Measurements from ENCODE around the gene INSYN2B.
"Not testable (repeated sequence)": the region's sequence is repeated elsewhere in the genome, so short reads cannot be mapped to it uniquely, and the experiment has no call there.

INSYN2B gene

DNA sequence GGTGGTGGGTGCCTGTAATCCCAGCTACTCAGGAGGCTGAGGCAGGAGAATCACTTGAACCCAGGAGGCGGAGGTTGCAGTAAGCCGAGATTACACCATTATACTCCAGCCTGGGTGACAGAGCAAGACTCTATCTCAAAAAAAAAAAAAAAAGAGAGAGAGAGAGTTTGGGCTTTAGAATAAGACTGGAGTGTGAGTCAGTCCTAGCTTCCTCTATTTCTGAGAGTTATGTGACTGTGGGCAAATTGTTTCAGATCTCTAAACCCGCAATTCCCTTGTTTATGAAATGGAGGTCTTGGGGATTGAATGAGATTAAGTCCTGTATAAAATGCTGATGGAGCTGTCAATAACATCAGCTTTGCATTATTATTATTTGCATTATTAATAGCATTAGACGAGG, 27.1 kb downstream of the INSYN2B start:
- H3K9me3 Mint-ChIP-seq, DNase-seq, H3K4me1 Mint-ChIP-seq, H3K27me3 Mint-ChIP-seq, ATAC-seq, H3K4me3 Mint-ChIP-seq, H3K27ac Mint-ChIP-seq: not testable (repeated sequence)

DNA sequence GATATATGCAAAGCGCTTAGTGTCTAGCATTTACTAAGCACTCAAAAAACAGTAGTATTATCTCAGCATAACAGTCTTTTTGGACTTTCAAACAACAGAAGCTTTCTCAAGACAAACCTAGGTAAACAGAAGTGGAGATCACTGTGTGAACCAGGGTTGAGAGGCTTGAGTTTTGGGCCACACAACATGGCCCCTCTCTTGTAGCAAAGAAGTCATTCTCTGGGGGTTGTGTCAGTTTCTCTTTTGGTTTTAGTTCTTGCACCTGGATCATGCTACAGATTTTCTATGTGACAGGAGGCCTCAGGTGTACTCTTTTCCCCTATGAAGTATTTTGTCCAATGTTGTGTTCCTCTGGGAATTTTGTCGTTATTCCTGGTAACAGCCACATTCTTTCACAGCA, 30.0 kb downstream of the INSYN2B start:
- H3K4me1 Mint-ChIP-seq: peaks cover 7% of the 10 kb centered on the region
- no peaks in the 10 kb centered on the region for H3K9me3 Mint-ChIP-seq
- peak overlapping the region in 1 of 2 donors; percentile 43 for H3K27ac Mint-ChIP-seq
- no peak for ATAC-seq
- H3K27me3 Mint-ChIP-seq: no peaks in the 10 kb centered on the region
- no peak overlapping the region for H3K4me3 Mint-ChIP-seq
- no peak for DNase-seq

DNA sequence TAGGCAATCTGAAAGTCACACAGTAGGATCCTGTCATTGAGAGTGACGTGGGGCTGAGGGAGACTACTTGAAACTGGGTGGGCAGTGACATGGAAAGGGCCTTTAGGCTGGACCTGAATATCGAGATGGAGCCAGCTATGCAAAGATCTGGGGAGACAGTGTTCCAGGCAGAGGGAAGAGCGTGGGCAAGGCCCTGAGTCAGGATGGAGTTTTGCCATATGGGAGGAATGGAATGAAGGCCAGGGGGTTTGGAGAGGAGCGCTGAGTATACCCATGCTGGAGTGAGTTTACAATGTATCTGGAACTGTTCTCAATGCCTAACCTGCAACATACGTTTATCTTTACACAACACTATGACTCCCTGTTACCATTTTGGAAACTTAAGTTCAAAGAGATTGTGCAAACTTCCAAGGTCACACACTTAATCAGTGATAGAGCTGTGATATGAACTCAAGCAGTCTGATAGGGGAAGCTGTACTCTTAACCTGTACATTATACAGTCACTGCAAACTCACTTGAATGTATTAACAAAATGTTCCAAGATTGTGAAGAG, 33.5 kb downstream of the INSYN2B start:
- no peak for ATAC-seq
- peaks cover 21% of the 10 kb centered on the region for H3K4me1 Mint-ChIP-seq
- no peak overlapping the region for H3K27ac Mint-ChIP-seq

DNA sequence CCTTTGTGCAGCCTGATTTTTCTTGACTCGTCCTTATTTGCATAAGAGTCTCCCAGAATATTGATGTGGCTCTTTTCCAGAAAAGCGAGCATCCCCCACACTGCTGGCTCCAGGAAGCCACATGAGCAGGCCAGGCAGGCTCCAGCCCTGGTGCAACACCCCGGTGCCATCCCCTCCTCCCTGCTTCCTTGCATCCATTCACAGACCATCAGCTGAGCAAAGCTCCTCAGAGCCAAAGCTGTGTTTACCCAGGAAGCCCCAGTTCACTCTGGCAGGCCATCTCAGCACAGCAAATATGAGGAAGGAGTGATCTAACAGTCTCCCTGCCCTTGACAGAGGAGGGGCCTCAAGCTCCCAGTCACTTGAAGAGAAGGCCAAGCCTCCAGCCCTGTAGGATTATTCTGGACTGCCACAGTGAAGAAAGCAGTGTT, 34.4 kb downstream of the INSYN2B start:
- peak overlapping the region in 1 of 2 donors; percentile 49 for H3K27ac Mint-ChIP-seq
- H3K27me3 Mint-ChIP-seq: no peaks in the 10 kb centered on the region
- H3K4me1 Mint-ChIP-seq: peaks cover 29% of the 10 kb centered on the region
- H3K9me3 Mint-ChIP-seq: no peaks in the 10 kb centered on the region
- DNase-seq: no peak
- no peak overlapping the region for H3K4me3 Mint-ChIP-seq
- no peak for ATAC-seq

More for the DNA sequence above, 33.5 kb downstream of the INSYN2B start:
- H3K9me3 Mint-ChIP-seq: no peaks in the 10 kb centered on the region
- no peak overlapping the region for H3K4me3 Mint-ChIP-seq
- DNase-seq: no peak
- no peaks in the 10 kb centered on the region for H3K27me3 Mint-ChIP-seq

DNA sequence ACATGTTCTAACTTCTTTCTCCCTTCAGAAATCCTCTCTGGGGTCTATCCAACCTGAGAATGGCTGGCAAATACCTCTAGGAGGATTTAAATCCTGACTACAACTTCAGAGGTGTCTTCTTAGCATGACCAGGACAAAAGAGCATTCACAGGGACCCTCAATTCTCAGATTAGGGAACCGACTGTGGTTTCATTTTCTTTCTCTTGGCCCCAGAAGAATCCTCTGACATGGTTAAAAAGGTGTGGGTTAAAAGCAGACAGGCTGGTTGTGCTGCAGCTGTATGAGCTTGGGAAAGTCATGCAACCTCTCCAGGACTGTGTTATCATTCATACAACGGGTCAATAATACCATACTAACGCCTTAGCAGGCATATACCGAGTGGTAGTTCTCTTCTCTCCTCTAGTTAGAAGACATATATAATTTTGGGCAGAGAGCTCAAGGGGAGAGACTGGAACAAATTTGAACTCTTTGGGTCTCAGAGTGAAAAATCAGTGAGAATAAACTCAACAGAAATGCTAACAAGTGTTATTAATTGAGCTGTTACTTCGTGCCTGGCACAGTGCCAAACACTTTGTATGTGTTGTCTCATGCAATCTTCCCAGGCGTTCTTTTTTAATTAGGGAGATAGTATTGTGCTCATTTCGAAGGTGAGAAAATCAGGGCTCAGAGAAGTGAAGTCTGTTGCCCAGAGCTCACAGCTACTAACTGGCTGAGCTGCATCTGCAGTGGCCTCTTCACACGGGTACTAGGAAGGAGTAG, 35.2 kb downstream of the INSYN2B start:
- no peak for ATAC-seq
- H3K27me3 Mint-ChIP-seq: no peaks in the 10 kb centered on the region
- no peaks in the 10 kb centered on the region for H3K9me3 Mint-ChIP-seq
- H3K4me1 Mint-ChIP-seq: peaks cover 29% of the 10 kb centered on the region
- DNase-seq: no peak
- H3K27ac Mint-ChIP-seq: peak overlapping the region in 1 of 2 donors; percentile 11
- H3K4me3 Mint-ChIP-seq: no peak overlapping the region

DNA sequence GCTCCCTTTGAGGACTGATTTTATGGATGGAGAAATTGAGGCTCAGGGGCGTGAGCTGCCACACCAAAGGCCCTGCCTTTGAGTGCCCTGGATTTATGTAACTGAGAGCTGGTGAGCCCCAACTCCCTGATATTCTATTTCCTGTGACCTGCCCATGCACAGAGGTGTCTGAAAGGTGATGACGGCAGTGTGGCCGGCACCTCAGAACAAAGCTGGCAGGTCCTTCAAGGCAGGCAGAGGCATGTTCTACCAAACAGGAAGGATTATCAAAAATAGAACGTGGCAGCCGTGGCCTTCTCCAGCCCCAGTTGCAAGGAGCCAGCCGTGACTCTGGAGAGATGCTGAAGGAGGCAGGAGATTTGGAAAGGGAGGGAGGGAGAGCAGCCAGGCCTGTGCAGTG, 36.2 kb downstream of the INSYN2B start:
- Mint-ChIP-seq H3K4me3 (no peak overlapping the region), H3K27ac (peak overlapping the region in 1 of 2 donors; percentile 65), H3K4me1 (peaks cover 29% of the 10 kb centered on the region), H3K27me3 (no peaks in the 10 kb centered on the region), H3K9me3 (no peaks in the 10 kb centered on the region)
- ATAC-seq: no peak
- no peak for DNase-seq

DNA sequence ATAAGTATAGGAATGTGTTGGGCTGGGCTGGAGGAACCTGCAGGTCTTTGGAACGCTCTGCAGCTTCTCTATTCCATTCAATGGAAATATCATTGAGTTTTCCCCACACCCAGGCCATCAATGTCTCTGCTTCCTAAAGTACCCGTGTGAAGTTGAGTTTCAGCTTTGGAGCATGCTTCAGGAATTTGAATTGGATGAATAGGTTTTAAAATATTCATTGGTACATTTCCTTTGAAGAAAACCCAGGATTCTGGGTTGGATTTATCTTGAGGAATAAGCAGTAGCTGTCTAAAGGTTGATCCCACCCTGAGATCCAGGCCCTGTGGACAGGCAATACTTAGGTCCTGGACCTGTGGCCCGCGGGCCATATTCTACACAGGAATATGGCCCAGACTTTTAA, 37.3 kb downstream of the INSYN2B start:
- Mint-ChIP-seq H3K9me3 (no peaks in the 10 kb centered on the region), H3K4me1 (peaks cover 29% of the 10 kb centered on the region), H3K4me3 (no peak overlapping the region), H3K27me3 (no peaks in the 10 kb centered on the region), H3K27ac (no peak overlapping the region)
- DNase-seq (no peak), ATAC-seq (no peak)

DNA sequence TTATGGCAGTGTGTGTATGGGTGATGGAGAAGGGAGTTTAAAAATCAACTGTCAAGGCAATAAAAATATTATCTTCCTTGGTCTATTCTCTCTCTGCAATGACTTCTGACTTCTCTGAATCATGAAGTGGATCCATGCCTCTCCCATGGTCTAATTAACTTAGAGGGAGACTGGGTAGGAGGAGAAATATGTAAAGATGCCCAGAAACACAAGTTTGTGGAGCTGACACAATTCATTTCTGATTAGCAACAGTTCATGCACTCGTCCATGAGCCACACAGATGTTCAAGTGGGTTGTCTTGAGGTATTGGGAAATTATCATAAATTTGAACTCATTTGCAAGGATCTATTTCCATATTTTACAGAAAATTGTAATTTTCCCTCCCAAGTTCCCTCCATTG, 38.1 kb downstream of the INSYN2B start:
- H3K4me1 Mint-ChIP-seq: peaks cover 29% of the 10 kb centered on the region
- DNase-seq (no peak), ATAC-seq (no peak)
- no peak overlapping the region for H3K4me3 Mint-ChIP-seq
- no peaks in the 10 kb centered on the region for H3K27me3 Mint-ChIP-seq
- H3K27ac Mint-ChIP-seq: no peak overlapping the region
- H3K9me3 Mint-ChIP-seq: no peaks in the 10 kb centered on the region

DNA sequence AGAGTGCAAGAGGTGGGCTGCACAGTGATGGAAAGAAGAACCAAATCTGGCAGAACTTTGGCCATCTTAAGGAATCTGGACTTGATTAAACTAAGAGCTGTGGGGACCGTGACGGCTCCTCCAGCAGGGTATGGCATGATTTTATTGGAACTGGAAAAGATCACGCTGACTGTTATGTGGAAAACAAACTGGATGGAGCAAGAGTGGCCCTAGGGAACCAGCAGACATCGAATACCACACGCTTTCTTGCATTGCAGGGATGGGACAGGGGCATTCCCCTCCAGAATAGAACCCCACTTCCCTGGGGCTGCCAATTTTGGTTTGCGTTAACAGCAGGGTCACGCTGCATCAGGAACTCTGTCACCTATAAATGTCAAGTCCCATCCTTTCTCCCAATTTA, 38.8 kb downstream of the INSYN2B start:
- ATAC-seq: no peak
- no peak for DNase-seq
- H3K9me3 Mint-ChIP-seq: no peaks in the 10 kb centered on the region
- H3K27me3 Mint-ChIP-seq: no peaks in the 10 kb centered on the region
- no peak overlapping the region for H3K4me3 Mint-ChIP-seq
- H3K27ac Mint-ChIP-seq: peak overlapping the region in 1 of 2 donors; percentile 94
- peaks cover 29% of the 10 kb centered on the region for H3K4me1 Mint-ChIP-seq

DNA sequence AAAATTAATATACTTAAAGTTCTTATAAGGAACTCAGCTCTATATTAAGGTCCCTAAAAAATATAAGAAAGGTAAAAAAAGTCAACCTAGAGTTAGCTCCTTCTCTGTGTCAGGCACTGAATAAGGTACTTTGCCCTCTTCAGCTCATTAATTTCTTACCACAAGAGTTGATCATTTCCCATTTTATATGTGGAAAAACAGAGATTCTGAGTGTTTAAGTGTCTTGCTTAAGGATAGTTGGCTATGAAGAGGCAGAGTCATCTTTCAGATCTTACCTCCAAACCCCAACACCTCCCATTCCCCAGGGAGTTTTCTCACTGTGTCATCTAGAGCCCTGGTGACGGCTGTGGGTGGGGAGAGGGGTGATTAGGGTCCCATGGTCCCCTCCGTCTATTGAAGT, 40.6 kb downstream of the INSYN2B start:
- DNase-seq: no peak
- H3K4me1 Mint-ChIP-seq: peaks cover 33% of the 10 kb centered on the region
- no peaks in the 10 kb centered on the region for H3K9me3 Mint-ChIP-seq
- no peak overlapping the region for H3K4me3 Mint-ChIP-seq
- no peak overlapping the region for H3K27ac Mint-ChIP-seq
- H3K27me3 Mint-ChIP-seq: no peaks in the 10 kb centered on the region
- no peak for ATAC-seq

DNA sequence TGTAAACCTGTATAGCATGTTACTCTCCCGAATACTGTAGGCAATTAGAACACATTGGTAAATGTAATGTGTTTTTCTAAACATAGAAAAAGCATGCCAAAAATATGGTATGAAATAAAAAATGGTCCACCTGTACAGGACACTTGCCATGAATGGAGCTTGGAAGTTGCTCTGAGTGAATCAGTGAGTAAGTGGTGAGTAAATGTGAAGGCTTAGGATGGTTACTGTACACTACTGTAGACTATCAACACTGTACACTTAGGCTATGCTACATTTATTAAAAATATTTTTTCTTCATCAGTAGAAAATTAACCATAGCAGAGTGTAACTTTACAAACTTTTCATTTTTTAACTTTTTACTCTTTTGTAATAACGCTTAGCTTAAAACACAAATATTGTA, 41.9 kb downstream of the INSYN2B start:
- peaks cover 39% of the 10 kb centered on the region for H3K4me1 Mint-ChIP-seq
- no peak overlapping the region for H3K4me3 Mint-ChIP-seq
- DNase-seq (no peak), ATAC-seq (no peak)
- no peaks in the 10 kb centered on the region for H3K27me3 Mint-ChIP-seq
- no peaks in the 10 kb centered on the region for H3K9me3 Mint-ChIP-seq
- H3K27ac Mint-ChIP-seq: no peak overlapping the region

DNA sequence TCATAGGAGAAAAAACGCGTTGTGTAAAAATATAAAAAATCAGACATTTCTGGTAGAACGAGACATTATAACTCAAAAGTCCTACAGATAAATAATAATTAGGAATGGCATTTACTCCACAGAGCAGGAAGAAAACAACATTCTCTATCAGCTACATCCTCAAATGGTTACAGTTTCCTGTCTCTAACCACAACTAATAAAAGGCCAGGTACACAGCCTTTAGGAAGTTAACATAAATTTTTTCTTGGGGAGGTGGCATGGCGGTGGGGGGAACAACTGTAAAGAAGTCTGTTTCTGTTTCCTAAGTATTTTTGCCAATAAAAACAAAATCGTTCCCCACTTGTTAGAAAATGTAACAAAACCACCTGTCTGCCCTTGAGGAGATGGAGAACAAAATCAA, 44.5 kb downstream of the INSYN2B start:
- DNase-seq (no peak), ATAC-seq (no peak)
- no peak overlapping the region for H3K27ac Mint-ChIP-seq
- H3K4me1 Mint-ChIP-seq: peaks cover 32% of the 10 kb centered on the region
- H3K9me3 Mint-ChIP-seq: no peaks in the 10 kb centered on the region
- no peak overlapping the region for H3K4me3 Mint-ChIP-seq
- H3K27me3 Mint-ChIP-seq: no peaks in the 10 kb centered on the region

DNA sequence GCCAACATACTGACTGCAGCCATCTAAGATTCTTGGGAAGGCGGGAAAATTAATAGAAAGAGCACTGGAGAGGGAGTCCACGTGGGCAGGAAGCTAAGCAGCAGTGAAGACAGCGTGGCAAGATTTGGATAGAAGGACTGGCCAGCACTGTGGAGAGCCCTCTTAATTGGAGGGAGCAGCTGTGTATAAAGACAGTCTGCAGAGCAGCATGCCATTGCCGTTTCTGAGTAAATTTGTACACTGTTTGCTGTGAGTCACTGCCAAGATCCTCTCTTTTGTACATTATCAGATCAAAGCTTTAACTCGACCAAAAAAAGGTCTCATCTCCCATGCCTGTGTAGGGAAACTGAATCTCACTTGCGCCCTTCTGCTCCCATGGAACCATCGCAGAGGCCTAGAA, 45.3 kb downstream of the INSYN2B start:
- Mint-ChIP-seq H3K27ac (no peak overlapping the region), H3K9me3 (no peaks in the 10 kb centered on the region), H3K4me1 (peaks cover 32% of the 10 kb centered on the region), H3K4me3 (no peak overlapping the region), H3K27me3 (no peaks in the 10 kb centered on the region)
- ATAC-seq (no peak), DNase-seq (no peak)

DNA sequence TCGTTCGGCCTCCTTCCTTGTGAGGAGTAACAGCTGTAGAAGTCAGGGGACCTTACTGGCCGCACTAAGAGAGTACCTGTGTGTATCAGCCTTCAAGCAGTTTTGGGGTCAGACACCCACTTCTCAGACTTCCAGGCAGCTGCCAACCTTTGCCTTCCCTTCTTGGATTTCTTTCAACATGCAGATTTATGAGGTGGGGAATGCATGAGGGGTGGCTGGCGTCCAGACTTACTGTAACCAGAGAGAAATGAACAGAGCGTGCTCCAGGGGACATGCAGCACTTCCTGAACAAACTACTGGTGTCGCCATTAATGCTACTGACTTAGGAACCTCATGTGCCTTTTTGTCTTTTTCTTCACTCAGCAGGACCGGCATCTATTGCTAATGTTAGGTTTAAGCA, 46.7 kb downstream of the INSYN2B start:
- H3K4me3 Mint-ChIP-seq: no peak overlapping the region
- no peaks in the 10 kb centered on the region for H3K9me3 Mint-ChIP-seq
- DNase-seq (no peak), ATAC-seq (no peak)
- no peaks in the 10 kb centered on the region for H3K27me3 Mint-ChIP-seq
- H3K4me1 Mint-ChIP-seq: peaks cover 32% of the 10 kb centered on the region
- H3K27ac Mint-ChIP-seq: no peak overlapping the region

DNA sequence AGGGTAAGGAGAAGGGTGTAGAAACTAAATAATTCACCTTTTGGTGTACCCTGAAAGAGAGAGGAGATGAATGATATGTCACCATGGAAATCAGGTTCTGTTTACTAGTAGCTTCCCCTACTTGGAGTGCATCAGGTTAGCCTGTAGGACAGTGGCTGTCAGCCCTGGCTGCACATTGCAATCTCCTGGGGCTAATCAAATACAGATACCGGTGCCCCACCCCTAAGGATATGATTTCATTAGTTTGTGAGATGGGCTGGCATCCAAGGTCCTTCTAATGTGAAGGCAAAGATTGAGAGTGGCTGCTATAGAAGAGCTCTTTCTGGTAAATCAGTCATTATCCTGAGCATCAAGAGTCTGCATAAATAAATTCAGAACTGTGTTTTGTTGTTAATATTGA, 47.2 kb downstream of the INSYN2B start:
- Mint-ChIP-seq H3K4me3 (no peak overlapping the region), H3K27ac (peak overlapping the region; percentile 23 to 68), H3K27me3 (no peaks in the 10 kb centered on the region), H3K4me1 (peaks cover 37% of the 10 kb centered on the region), H3K9me3 (no peaks in the 10 kb centered on the region)
- ATAC-seq (no peak), DNase-seq (no peak)

DNA sequence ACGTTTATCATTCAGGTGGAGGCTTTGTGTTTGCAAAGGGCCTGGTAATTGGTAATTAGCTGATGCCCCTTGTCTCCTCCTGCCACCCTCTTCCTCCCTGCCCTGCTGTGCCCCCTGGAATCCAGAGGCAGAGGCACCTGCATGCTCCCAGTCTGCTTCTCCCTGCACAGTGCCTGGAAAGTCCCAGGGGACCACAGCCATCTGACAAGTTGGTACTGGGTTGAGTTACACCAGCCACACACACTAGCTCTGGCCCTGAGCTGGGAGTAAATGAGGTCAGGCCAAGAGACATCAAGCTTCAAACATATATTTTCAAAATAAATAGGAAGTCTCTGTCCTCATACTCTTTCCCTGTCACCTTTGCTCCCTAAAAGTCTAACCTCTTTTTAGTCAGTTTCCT, 56.3 kb downstream of the INSYN2B start:
- H3K4me3 Mint-ChIP-seq: no peak overlapping the region
- DNase-seq: no peak
- H3K4me1 Mint-ChIP-seq: peaks cover 14% of the 10 kb centered on the region
- peak; percentile 71 for ATAC-seq
- H3K27me3 Mint-ChIP-seq: no peaks in the 10 kb centered on the region
- no peaks in the 10 kb centered on the region for H3K9me3 Mint-ChIP-seq
- H3K27ac Mint-ChIP-seq: peak overlapping the region in 1 of 2 donors; percentile 59

DNA sequence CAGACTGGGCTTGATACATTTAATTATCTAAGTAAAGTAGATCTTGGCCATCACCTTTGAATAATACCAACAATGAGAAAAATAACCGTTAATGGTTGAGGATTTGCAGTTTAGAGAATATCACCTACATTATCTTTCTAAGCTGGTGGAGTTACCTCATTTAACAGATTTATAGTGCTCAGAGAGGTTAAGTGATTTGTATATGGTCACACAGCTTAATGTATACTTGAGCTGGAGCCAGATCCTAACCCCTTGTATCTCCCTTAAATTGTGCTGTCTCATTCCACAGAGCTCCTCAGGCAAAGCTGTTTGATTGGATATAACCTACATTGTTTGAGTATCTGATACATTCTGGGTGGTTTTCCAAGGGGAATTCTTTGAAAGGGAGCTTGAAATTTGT, 57.8 kb downstream of the INSYN2B start:
- peaks cover 8% of the 10 kb centered on the region for H3K4me1 Mint-ChIP-seq
- H3K27ac Mint-ChIP-seq: peak overlapping the region in 1 of 2 donors; percentile 61
- no peak for ATAC-seq

More for the DNA sequence above, 57.8 kb downstream of the INSYN2B start:
- Mint-ChIP-seq H3K4me3 (no peak overlapping the region), H3K27me3 (no peaks in the 10 kb centered on the region), H3K9me3 (no peaks in the 10 kb centered on the region)
- DNase-seq: no peak

Measured in stimulated activated naive CD8-positive, alpha-beta T cell treated with anti-CD3 and anti-CD28 coated beads, Interleukin-15, amount 100 ng/mL, for 72 hours (primary cell).